HL-60 (cell line): ENCODE results near the gene CCDC124.
"Not testable (repeated sequence)": the region's sequence is repeated elsewhere in the genome, so short reads cannot be mapped to it uniquely, and the experiment has no call there.

ENCODE experiments used
- GABPA ChIP-seq: IDR thresholded peaks from 2 replicates; pipeline ENCODE4 v1.6.1; 2012; ENCODE audit warnings: low read depth
- POLR2AphosphoS5 ChIP-seq: IDR thresholded peaks from 2 replicates; pipeline ENCODE4 v1.6.1; 2012; ENCODE audit warnings: low read depth
- TF ChIP-seq, protein P1 (sequence below): IDR thresholded peaks from one replicate; pipeline ENCODE4 v1.5.1; 2011; ENCODE audit warnings: low read length, control low read depth, inconsistent platforms; ENCODE audit not compliant: insufficient read depth
- TF ChIP-seq, protein P2 (sequence below): IDR thresholded peaks from 2 replicates; pipeline ENCODE4 v1.6.1; 2012; ENCODE audit warnings: low read depth; ENCODE audit not compliant: insufficient replicate concordance

DNA sequence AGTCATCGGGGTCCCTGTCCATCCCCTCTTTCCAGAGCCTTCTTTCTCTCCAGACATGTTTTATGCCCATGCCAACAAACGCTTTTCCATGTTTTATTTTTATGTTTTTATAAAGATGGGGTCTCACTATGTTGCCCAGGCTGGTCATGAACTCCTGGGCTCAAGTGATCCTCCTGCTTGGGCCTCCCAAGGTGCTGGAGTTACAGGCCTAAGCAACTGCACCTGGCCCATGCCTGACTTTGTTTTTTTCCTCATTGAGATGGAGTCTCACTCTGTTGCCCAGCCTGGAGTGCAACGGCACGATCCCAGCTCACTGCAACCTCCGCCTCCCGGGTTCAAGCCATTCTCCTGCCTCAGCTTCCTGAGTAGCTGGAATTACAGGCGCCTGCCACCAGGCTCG, 53.8 kb downstream of the CCDC124 start:
- TF ChIP-seq, protein P1, sequence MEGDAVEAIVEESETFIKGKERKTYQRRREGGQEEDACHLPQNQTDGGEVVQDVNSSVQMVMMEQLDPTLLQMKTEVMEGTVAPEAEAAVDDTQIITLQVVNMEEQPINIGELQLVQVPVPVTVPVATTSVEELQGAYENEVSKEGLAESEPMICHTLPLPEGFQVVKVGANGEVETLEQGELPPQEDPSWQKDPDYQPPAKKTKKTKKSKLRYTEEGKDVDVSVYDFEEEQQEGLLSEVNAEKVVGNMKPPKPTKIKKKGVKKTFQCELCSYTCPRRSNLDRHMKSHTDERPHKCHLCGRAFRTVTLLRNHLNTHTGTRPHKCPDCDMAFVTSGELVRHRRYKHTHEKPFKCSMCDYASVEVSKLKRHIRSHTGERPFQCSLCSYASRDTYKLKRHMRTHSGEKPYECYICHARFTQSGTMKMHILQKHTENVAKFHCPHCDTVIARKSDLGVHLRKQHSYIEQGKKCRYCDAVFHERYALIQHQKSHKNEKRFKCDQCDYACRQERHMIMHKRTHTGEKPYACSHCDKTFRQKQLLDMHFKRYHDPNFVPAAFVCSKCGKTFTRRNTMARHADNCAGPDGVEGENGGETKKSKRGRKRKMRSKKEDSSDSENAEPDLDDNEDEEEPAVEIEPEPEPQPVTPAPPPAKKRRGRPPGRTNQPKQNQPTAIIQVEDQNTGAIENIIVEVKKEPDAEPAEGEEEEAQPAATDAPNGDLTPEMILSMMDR, result not testable (repeated sequence)
- TF ChIP-seq POLR2AphosphoS5, GABPA: not testable (repeated sequence)
- TF ChIP-seq, protein P2, sequence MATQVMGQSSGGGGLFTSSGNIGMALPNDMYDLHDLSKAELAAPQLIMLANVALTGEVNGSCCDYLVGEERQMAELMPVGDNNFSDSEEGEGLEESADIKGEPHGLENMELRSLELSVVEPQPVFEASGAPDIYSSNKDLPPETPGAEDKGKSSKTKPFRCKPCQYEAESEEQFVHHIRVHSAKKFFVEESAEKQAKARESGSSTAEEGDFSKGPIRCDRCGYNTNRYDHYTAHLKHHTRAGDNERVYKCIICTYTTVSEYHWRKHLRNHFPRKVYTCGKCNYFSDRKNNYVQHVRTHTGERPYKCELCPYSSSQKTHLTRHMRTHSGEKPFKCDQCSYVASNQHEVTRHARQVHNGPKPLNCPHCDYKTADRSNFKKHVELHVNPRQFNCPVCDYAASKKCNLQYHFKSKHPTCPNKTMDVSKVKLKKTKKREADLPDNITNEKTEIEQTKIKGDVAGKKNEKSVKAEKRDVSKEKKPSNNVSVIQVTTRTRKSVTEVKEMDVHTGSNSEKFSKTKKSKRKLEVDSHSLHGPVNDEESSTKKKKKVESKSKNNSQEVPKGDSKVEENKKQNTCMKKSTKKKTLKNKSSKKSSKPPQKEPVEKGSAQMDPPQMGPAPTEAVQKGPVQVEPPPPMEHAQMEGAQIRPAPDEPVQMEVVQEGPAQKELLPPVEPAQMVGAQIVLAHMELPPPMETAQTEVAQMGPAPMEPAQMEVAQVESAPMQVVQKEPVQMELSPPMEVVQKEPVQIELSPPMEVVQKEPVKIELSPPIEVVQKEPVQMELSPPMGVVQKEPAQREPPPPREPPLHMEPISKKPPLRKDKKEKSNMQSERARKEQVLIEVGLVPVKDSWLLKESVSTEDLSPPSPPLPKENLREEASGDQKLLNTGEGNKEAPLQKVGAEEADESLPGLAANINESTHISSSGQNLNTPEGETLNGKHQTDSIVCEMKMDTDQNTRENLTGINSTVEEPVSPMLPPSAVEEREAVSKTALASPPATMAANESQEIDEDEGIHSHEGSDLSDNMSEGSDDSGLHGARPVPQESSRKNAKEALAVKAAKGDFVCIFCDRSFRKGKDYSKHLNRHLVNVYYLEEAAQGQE, result not testable (repeated sequence)
